HAP-1 (cell line): Measurements from ENCODE around the gene LMTK2.
A peak's percentile ranks its signal among the peaks of the same experiment; 100 is the strongest.

Experiments used
- DNase-seq, 2 experiments: peaks; one replicate each; pipeline ENCODE4 v3.0.0-alpha.2; 2016 to 2020; ENCODE audit warnings: low spot score in 2 of 2
- H3K27me3 ChIP-seq: fragments of 250-450 bp; sonication (Bioruptor Pico); 2 replicates; pipeline ENCODE4 v1.5.1; 2020; ENCODE audit warnings: low read depth, mild to moderate bottlenecking, moderate library complexity
- H3K36me3 ChIP-seq: fragments of 250-450 bp; sonication (Bioruptor Pico); replicated peaks from 2 replicates; pipeline ENCODE4 v1.5.1; 2020; ENCODE audit warnings: mild to moderate bottlenecking
- H3K4me1 ChIP-seq: fragments of 250-450 bp; sonication (Bioruptor Pico); 2 replicates; pipeline ENCODE4 v1.5.1; 2020; ENCODE audit warnings: mild to moderate bottlenecking
- H3K4me3 ChIP-seq: fragments of 250-450 bp; sonication (Bioruptor Pico); 2 replicates; pipeline ENCODE4 v1.5.1; 2020; ENCODE audit warnings: mild to moderate bottlenecking, moderate library complexity
- H3K9me3 ChIP-seq: fragments of 250-450 bp; sonication (Bioruptor Pico); 2 replicates; pipeline ENCODE4 v1.5.1; 2020; ENCODE audit warnings: mild to moderate bottlenecking, moderate library complexity
- in situ Hi-C: fragments of 300-500 bp; cut with MboI; formaldehyde crosslinking; loops from 3 replicates; pipeline ENCODE4 v1.14.3; 2020; ENCODE audit warnings: low sequenced_read_pairs, inconsistent platforms, mixed read lengths

Gene LMTK2

GRCh38 chr7:98106647-98107312 lies at the start of gene LMTK2:
LMTK2 (plus strand) TSS chr7:98106862; CDS start chr7:98107178, 316 bp downstream.
- Histone ChIP-seq H3K36me3 (no peaks in the 10 kb centered on the region), H3K9me3 (no peaks in the 10 kb centered on the region), H3K27me3 (no peaks in the 10 kb centered on the region), H3K4me1 (peaks cover 18% of the 10 kb centered on the region), H3K4me3 (peak within 1 kb of the TSS; percentile 91)
- peak; percentile 71 to 94 for DNase-seq
- in situ Hi-C loops, result loop anchor here (10.0 kb wide), 1 partner anchor 58 kb away; no protein-coding TSS in a partner anchor

DNA sequence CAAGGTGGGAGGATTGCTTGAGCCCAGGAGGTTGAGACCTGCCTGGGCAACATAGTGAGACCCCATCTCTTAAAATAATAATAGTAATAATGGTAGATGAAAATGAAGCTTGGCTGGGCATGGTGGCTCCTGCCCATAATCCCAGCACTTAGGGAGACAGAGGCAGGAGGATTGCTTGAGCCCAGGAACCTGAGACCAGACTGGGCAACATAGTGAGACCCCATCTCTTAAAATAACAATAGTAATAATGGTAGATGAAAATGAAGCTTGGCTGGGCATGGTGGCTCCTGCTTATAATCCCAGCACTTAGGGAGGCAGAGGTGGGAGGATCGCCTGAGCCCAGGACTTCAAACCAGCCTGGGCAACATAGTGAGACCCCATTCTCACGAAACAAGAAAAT lies 49.5 kb upstream of the LMTK2 start:
- no peaks in the 10 kb centered on the region; the same call in 1 of the 2 replicates for H3K27me3 ChIP-seq
- in situ Hi-C loops, result no loop called here

DNA sequence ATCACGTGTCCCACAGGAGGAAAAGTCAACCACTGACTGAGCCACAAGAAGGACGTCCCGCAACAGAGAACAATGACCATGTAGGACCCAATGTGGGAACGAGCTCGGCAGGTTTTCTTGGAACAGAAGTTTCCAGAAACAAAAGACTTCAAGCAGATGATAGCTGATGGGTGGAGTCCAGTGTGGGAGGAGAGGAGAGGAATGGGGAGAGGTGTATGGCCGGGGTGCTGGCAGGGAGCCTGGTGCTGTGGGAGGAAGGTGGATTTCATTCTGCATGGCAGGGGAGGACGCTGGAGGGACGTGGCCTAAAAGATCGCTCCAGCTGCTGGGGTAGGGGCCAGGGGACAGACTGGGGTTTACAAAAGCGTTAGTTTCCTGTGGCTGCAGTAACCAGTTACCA lies 48.5 kb upstream of the LMTK2 start:
- no peak for DNase-seq
- in situ Hi-C loops, result no loop called here
- no peaks in the 10 kb centered on the region; the same call in 1 of the 2 replicates for H3K27me3 ChIP-seq
- H3K4me3 ChIP-seq, result no peak overlapping the region
- no peaks in the 10 kb centered on the region for H3K9me3 ChIP-seq
- no peaks in the 10 kb centered on the region for H3K36me3 ChIP-seq
- H3K4me1 ChIP-seq, result no peaks in the 10 kb centered on the region

More for the DNA sequence above, 49.5 kb upstream of the LMTK2 start:
- DNase-seq, result no peak
- Histone ChIP-seq H3K4me3 (no peak overlapping the region), H3K36me3 (no peaks in the 10 kb centered on the region), H3K9me3 (no peaks in the 10 kb centered on the region), H3K4me1 (no peaks in the 10 kb centered on the region)

DNA sequence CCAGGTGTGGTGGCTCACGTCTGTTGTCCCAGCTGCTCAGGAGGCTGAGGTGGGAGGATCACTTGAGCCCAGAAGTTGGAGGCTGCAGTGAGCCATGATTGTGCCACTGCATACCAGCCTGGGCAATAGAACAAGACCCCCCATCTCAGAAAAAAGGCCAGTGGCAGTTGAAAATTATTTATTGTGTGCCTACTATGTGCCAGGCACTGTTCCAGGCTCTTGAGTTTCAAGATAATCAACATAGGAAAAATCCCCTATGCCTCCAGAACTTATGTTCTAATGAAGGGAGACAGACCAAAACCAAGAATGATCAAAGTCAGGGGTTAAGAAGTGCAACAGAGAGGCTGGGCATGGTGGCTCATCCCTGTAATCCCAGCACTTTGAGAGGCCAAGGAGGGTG lies 42.4 kb upstream of the LMTK2 start:
- H3K4me3 ChIP-seq, result no peak overlapping the region
- no peaks in the 10 kb centered on the region for H3K27me3 ChIP-seq
- in situ Hi-C loops, result no loop called here
- no peaks in the 10 kb centered on the region for H3K9me3 ChIP-seq
- no peak for DNase-seq
- H3K4me1 ChIP-seq, result no peaks in the 10 kb centered on the region
- H3K36me3 ChIP-seq, result no peaks in the 10 kb centered on the region

GRCh38 chr7:98066208-98066607 lies 40.5 kb upstream of the LMTK2 start:
- no peak for DNase-seq
- Histone ChIP-seq H3K4me3 (no peak overlapping the region), H3K27me3 (no peaks in the 10 kb centered on the region), H3K9me3 (no peaks in the 10 kb centered on the region), H3K36me3 (no peaks in the 10 kb centered on the region), H3K4me1 (no peaks in the 10 kb centered on the region)
- in situ Hi-C loops, result no loop called here

DNA sequence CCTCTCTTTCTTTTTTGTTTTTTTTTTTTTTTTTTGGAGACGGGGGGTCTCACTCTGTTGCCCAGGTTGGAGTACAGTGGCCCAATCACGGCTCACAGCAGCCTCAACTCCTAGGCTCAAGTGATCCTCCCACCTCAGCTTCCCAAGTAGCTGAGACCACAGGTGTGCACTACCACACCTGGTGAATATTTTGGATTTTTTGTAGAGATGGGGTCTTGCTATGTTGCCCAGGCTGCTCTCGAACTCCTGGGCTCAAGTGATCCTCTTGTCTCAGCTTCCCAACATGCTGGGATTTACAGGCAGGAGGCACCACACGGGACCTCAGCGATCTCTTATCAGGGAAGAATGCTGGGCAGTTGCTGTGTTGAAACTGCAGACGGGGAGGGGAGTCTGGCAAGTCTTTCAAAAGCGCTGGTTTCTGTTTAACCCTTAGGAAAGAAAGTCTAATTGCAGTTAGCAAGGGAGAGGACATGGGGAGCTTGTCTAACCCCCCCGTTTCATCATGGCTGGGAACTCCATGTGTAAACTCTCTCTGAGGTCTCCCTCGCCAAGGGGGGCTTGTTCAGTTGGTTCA lies 39.6 kb upstream of the LMTK2 start:
- Histone ChIP-seq H3K9me3 (no peaks in the 10 kb centered on the region), H3K4me1 (no peaks in the 10 kb centered on the region), H3K27me3 (no peaks in the 10 kb centered on the region), H3K4me3 (no peak overlapping the region), H3K36me3 (no peaks in the 10 kb centered on the region)
- in situ Hi-C loops, result no loop called here
- no peak for DNase-seq

- DNase-seq, result no peak
- H3K27me3 ChIP-seq, result no peaks in the 10 kb centered on the region
- H3K4me1 ChIP-seq, result no peaks in the 10 kb centered on the region
- H3K4me3 ChIP-seq, result no peak overlapping the region
- H3K9me3 ChIP-seq, result no peaks in the 10 kb centered on the region
- no peaks in the 10 kb centered on the region for H3K36me3 ChIP-seq
- in situ Hi-C loops, result no loop called here
Measured at GRCh38 chr7:98073047-98073446, 33.6 kb upstream of the LMTK2 start.

DNA sequence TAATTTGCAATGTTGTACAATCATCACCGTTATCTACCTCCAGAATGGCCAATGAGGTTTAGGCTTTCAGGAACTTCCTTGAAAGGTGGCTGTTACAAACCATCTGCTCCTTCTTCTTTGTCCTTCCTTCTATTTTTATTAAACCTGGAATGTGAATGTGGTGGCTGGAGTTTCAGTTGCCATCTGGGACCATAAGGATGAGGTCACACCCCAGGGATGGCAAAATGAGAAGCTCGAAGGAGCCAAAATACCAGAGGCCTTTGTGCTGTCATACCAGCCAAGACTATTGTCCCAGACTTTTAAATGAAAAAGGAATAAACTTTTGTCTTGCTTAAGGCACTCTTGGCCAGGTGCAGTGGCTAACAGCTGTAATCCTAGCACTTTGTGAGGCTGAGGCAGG lies 30.9 kb upstream of the LMTK2 start:
- H3K36me3 ChIP-seq, result no peaks in the 10 kb centered on the region
- H3K4me1 ChIP-seq, result no peaks in the 10 kb centered on the region
- in situ Hi-C loops, result no loop called here
- H3K27me3 ChIP-seq, result no peaks in the 10 kb centered on the region
- no peak overlapping the region for H3K4me3 ChIP-seq
- no peak for DNase-seq
- no peaks in the 10 kb centered on the region for H3K9me3 ChIP-seq

DNA sequence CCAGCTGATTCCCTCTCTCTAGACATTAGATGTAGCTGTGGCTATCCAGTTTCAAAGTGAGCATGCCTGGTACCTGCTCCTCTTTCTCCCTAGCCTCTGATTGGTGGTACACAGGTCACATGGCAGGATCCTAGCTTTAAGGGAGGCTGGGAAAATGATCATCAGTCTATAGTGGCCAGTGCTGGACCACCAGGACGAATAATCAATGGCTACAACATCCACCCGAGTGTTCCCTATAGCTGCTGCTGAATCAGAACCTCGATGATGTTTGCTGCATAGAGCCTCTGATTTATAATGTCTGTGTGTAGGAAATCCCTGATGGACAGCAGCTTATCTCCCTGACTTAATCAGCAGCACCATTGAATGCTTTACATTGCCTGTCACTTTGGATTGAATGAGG lies 28.9 kb upstream of the LMTK2 start:
- Histone ChIP-seq H3K9me3 (no peaks in the 10 kb centered on the region), H3K36me3 (no peaks in the 10 kb centered on the region), H3K27me3 (no peaks in the 10 kb centered on the region), H3K4me1 (no peaks in the 10 kb centered on the region), H3K4me3 (no peak overlapping the region)
- DNase-seq, result no peak
- in situ Hi-C loops, result no loop called here

DNA sequence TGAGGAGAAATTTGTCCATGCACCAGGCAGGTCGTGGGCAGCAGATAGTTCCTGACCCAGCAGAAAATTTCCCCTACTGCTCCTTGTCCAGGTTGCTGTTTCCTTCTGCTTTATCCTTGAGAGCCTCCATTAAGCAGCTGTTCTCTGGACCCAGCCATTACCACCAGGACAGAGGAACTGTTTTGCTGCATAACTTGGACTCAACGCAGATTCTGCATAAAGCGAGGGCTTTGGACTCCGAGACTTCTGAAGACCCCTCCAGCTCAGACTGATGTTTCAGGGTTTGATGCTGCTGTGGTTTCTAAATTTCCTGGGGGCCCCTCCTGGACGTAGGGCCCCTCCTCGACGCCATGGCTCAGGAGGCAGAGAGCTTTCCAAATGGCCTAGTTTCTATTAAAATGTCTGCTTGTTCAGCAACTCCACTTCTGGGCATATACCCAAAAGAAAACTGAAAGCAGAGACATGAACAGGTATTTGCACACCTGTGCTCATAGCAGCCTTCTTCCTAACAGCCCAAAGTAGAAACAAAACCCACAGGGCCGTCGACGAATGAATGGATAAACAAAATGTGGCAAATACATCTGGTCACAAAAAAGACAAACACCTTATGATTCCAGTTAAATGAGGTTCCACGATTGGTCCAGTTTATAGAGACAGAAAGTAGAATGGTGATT lies 28.3 kb upstream of the LMTK2 start:
- H3K36me3 ChIP-seq, result no peaks in the 10 kb centered on the region
- H3K4me1 ChIP-seq, result no peaks in the 10 kb centered on the region
- no peak overlapping the region for H3K4me3 ChIP-seq
- no peaks in the 10 kb centered on the region for H3K27me3 ChIP-seq
- no peaks in the 10 kb centered on the region for H3K9me3 ChIP-seq
- in situ Hi-C loops, result no loop called here
- no peak for DNase-seq

DNA sequence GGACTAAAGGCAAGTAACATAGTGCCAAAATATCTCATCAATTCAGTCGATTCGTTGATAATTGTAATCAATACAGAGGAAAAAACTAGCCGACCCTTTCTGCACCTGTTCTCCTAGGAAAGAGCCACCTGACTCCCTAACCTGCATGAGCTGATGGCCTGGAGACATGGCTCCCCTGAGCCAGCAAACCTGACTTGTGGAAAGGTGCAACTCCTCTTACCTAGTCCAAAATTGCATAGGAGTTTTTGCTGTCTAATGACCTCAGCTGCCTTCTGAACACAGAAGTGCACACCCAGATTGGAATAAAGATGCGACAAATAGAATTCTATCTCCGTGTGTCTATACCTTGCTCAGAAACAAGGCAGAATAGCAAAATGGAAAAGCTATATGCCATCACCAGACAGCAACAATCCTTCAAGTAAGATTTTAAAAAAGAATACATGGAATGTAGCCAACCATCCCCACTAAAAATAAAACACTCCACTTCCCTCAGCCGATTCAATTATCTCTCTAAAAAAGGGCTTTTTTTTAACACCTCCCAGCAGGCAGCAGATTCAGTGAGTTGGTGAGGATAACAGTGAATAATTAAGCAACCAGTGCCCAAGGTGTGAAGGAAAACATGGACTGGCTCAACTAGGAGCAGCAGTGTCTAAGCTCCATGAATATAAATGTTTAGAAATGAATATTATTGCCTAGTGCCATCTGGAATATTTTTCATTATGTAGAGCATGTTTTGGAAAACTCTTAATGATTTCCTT lies 26.6 kb upstream of the LMTK2 start:
- Histone ChIP-seq H3K36me3 (no peaks in the 10 kb centered on the region), H3K9me3 (no peaks in the 10 kb centered on the region), H3K4me3 (no peak overlapping the region), H3K27me3 (no peaks in the 10 kb centered on the region), H3K4me1 (no peaks in the 10 kb centered on the region)
- in situ Hi-C loops, result no loop called here
- no peak for DNase-seq

GRCh38 chr7:98081319-98081718 lies 25.3 kb upstream of the LMTK2 start:
- no peaks in the 10 kb centered on the region for H3K9me3 ChIP-seq
- no peaks in the 10 kb centered on the region for H3K36me3 ChIP-seq
- in situ Hi-C loops, result no loop called here
- H3K27me3 ChIP-seq, result no peaks in the 10 kb centered on the region
- no peak for DNase-seq
- H3K4me3 ChIP-seq, result no peak overlapping the region
- H3K4me1 ChIP-seq, result no peaks in the 10 kb centered on the region

DNA sequence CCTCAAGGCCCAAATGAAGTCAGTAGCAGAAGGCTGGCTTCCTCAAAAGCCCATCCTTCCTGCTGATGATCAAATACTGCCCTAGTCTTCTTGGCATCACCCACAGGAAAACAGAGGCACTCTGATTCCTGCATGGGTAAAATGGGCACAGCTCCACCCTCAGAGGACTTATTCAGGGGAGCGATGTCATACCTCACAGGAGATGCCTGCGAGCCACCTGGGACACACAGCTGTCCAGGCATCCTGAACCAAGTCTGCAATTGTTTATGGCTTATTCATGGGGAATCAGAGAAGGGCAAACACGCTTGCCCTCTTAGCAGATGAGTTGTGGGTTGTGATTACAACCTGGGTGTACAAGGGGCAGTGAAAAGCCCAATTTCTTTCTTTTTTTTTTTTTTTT lies 22.0 kb upstream of the LMTK2 start:
- in situ Hi-C loops, result no loop called here
- Histone ChIP-seq H3K27me3 (no peaks in the 10 kb centered on the region), H3K4me3 (no peak overlapping the region), H3K36me3 (no peaks in the 10 kb centered on the region), H3K4me1 (no peaks in the 10 kb centered on the region), H3K9me3 (no peaks in the 10 kb centered on the region)
- no peak for DNase-seq

- in situ Hi-C loops, result no loop called here
- Histone ChIP-seq H3K36me3 (no peaks in the 10 kb centered on the region), H3K27me3 (no peaks in the 10 kb centered on the region), H3K4me1 (no peaks in the 10 kb centered on the region), H3K9me3 (no peaks in the 10 kb centered on the region), H3K4me3 (no peak overlapping the region)
- no peak for DNase-seq
Measured at GRCh38 chr7:98085674-98086073, 21.0 kb upstream of the LMTK2 start.
